Neural cell (in vitro differentiated cells): Measurements from ENCODE around the gene SPINK8. TPM values are rescaled to one million over a fixed set of nuclear protein-coding genes. Genes with fewer than 3 reads are reported as not detected.

ENCODE experiments used
- H2AFZ ChIP-seq: fragments of 200-600, 300-800 bp; sonication (generic), shearing (Covaris generic); 2 replicates; pipeline ENCODE4 v1.6.0; 2014; ENCODE audit warnings: low read depth, mild to moderate bottlenecking, antibody characterized with exemption, low read length, moderate library complexity
- H3F3A ChIP-seq: fragments of 200-600 bp; shearing (Covaris generic); 2 replicates; pipeline ENCODE4 v1.6.1; 2016; ENCODE audit warnings: mild to moderate bottlenecking, moderate library complexity, mixed read lengths, antibody characterized with exemption, low read length; ENCODE audit not compliant: insufficient read depth, poor library complexity, severe bottlenecking
- H3K27ac ChIP-seq: fragments of 200-600, 300-800 bp; sonication (generic), shearing (Covaris generic); 2 replicates; pipeline ENCODE4 v1.5.1; 2014; ENCODE audit warnings: mild to moderate bottlenecking, low read length, moderate library complexity
- H3K27me3 ChIP-seq: fragments of 300-800, 200-600 bp; sonication (generic), shearing (Covaris generic); 2 replicates; pipeline ENCODE4 v1.6.0; 2014; ENCODE audit warnings: mild to moderate bottlenecking, low read depth, low read length, moderate library complexity; ENCODE audit not compliant: insufficient read depth
- H3K36me3 ChIP-seq: fragments of 300-800, 200-600 bp; sonication (generic), shearing (Covaris generic); 2 replicates; pipeline ENCODE4 v1.5.1; 2014; ENCODE audit warnings: mild to moderate bottlenecking, antibody characterized with exemption, low read length, moderate library complexity; ENCODE audit not compliant: insufficient read depth
- H3K4me2 ChIP-seq: fragments of 300-800, 200-600 bp; sonication (generic), shearing (Covaris generic); 2 replicates; pipeline ENCODE4 v1.6.0; 2014; ENCODE audit warnings: mild to moderate bottlenecking, low read length
- H3K4me3 ChIP-seq: fragments of 300-800, 200-600 bp; sonication (generic), shearing (Covaris generic); 2 replicates; pipeline ENCODE4 v1.5.1; 2014; ENCODE audit warnings: mild to moderate bottlenecking, low read length, moderate library complexity
- H3K79me2 ChIP-seq: fragments of 200-600 bp; shearing (Covaris generic); replicated peaks from 2 replicates; pipeline ENCODE4 v1.6.0; 2014; ENCODE audit warnings: mild to moderate bottlenecking, low read length, moderate library complexity; ENCODE audit not compliant: insufficient read depth
- H3K9ac ChIP-seq: fragments of 300-800, 200-600 bp; sonication (generic), shearing (Covaris generic); 2 replicates; pipeline ENCODE4 v1.6.1; 2016; ENCODE audit warnings: mild to moderate bottlenecking, low read length, mixed read lengths
- H3K9me2 ChIP-seq: fragments of 200-600 bp; shearing (Covaris generic); 2 replicates; pipeline ENCODE4 v1.6.1; 2016; ENCODE audit warnings: mild to moderate bottlenecking, low read length, mixed read lengths; ENCODE audit not compliant: insufficient read depth
- H3K9me3 ChIP-seq: fragments of 200-600, 300-800 bp; sonication (generic), shearing (Covaris generic); 2 replicates; pipeline ENCODE4 v1.6.1; 2016; ENCODE audit warnings: mild to moderate bottlenecking, mixed run types, low read length, moderate library complexity, mixed read lengths
- H4K20me1 ChIP-seq: fragments of 200-600 bp; shearing (Covaris generic); 2 replicates; pipeline ENCODE4 v1.6.1; 2016; ENCODE audit warnings: mild to moderate bottlenecking, mixed run types; ENCODE audit not compliant: insufficient read depth
- CTCF ChIP-seq: fragments of 450-650 bp; IDR thresholded peaks from 2 replicates; pipeline ENCODE4 v1.5.1; 2014; ENCODE audit warnings: antibody characterized with exemption, mild to moderate bottlenecking, moderate library complexity; ENCODE audit not compliant: poor library complexity, severe bottlenecking
- EP300 ChIP-seq: fragments of 450-650 bp; conservative IDR thresholded peaks from 2 replicates; pipeline ENCODE4 v1.6.1; 2014; ENCODE audit warnings: antibody characterized with exemption, mild to moderate bottlenecking, moderate library complexity; ENCODE audit not compliant: poor library complexity, severe bottlenecking
- EZH2 ChIP-seq: fragments of 200-600, 300-800 bp; shearing (Covaris generic), sonication (generic); IDR thresholded peaks from 2 replicates; pipeline ENCODE4 v1.6.1; 2014; ENCODE audit warnings: antibody characterized with exemption, low read length, borderline replicate concordance, mild to moderate bottlenecking; ENCODE audit not compliant: insufficient read depth, poor library complexity, severe bottlenecking
- MXI1 ChIP-seq: fragments of 450-650 bp; conservative IDR thresholded peaks from 2 replicates; pipeline ENCODE4 v1.6.1; 2014; ENCODE audit warnings: antibody characterized with exemption, mild to moderate bottlenecking; ENCODE audit not compliant: poor library complexity, severe bottlenecking
- POLR2AphosphoS5 ChIP-seq: IDR thresholded peaks from 2 replicates; pipeline ENCODE4 v1.6.1; 2012
- RAD21 ChIP-seq: fragments of 450-650 bp; conservative IDR thresholded peaks from 2 replicates; pipeline ENCODE4 v1.6.1; 2014; ENCODE audit warnings: antibody characterized with exemption, mild to moderate bottlenecking, moderate library complexity
- REST ChIP-seq: IDR thresholded peaks from 2 replicates; pipeline ENCODE4 v1.6.1; 2012; ENCODE audit warnings: borderline replicate concordance
- SMC3 ChIP-seq: fragments of 450-650 bp; conservative IDR thresholded peaks from 2 replicates; pipeline ENCODE4 v1.6.1; 2014; ENCODE audit warnings: antibody characterized with exemption, mild to moderate bottlenecking, moderate library complexity; ENCODE audit not compliant: poor library complexity
- TAF1 ChIP-seq: IDR thresholded peaks from 2 replicates; pipeline ENCODE4 v1.6.1; 2012; ENCODE audit warnings: low read depth
- polyA plus RNA-seq: library from polyadenylated mRNA; depleted of rRNA; stranded (reverse); fragments of >200 nt; gene quantifications from 2 replicates; pipeline ENCODE4 v1.2.3, GENCODE V29; 2014

The SPINK8 gene
- polyA plus RNA-seq, 1 donor from 2014 or later, result not detected

GRCh38 chr3:48294611-48295263 is 38.7 kb downstream of the SPINK8 start:
- H3F3A ChIP-seq, result no peaks in the 10 kb centered on the region
- H3K27ac ChIP-seq, result no peak overlapping the region
- H3K9ac ChIP-seq, result no peak overlapping the region
- no peaks in the 10 kb centered on the region for H3K27me3 ChIP-seq
- no peak overlapping the region for H3K4me3 ChIP-seq
- peaks cover 3% of the 10 kb centered on the region for H3K79me2 ChIP-seq
- no peaks in the 10 kb centered on the region for H3K9me3 ChIP-seq
- peaks cover 14% of the 10 kb centered on the region for H3K36me3 ChIP-seq
- no peaks in the 10 kb centered on the region for H4K20me1 ChIP-seq
- no peak overlapping the region for H2AFZ ChIP-seq
- no peak for TF ChIP-seq MXI1
- TF ChIP-seq EZH2, result no peak
- H3K4me2 ChIP-seq, result no peak overlapping the region
- H3K9me2 ChIP-seq, result no peaks in the 10 kb centered on the region

- TF ChIP-seq POLR2AphosphoS5 (no peak), MXI1 (no peak), REST (no peak), EZH2 (no peak), SMC3 (no peak)
- Histone ChIP-seq H3K9me3 (no peaks in the 10 kb centered on the region), H3K9me2 (no peaks in the 10 kb centered on the region), H3K4me3 (no peak overlapping the region), H3K79me2 (no peaks in the 10 kb centered on the region), H3K27ac (no peak overlapping the region), H3K27me3 (no peaks in the 10 kb centered on the region), H3K4me2 (no peak overlapping the region), H3F3A (no peaks in the 10 kb centered on the region), H4K20me1 (no peaks in the 10 kb centered on the region), H3K9ac (no peak overlapping the region), H3K36me3 (peaks cover 10% of the 10 kb centered on the region), H2AFZ (no peak overlapping the region)
These were observed 43.8 kb downstream of the SPINK8 start for GRCh38 chr3:48289659-48290058.

GRCh38 chr3:48287034-48287433 is 46.4 kb downstream of the SPINK8 start:
- Histone ChIP-seq H3K9me3 (no peaks in the 10 kb centered on the region), H3K4me3 (no peak overlapping the region), H3K4me2 (no peak overlapping the region), H3K9ac (no peak overlapping the region), H2AFZ (no peak overlapping the region), H3K36me3 (no peaks in the 10 kb centered on the region), H3K27ac (no peak overlapping the region), H4K20me1 (no peaks in the 10 kb centered on the region), H3K27me3 (no peaks in the 10 kb centered on the region), H3K79me2 (no peaks in the 10 kb centered on the region), H3F3A (no peaks in the 10 kb centered on the region), H3K9me2 (no peaks in the 10 kb centered on the region)
- TF ChIP-seq EZH2 (no peak), MXI1 (no peak), REST (no peak), POLR2AphosphoS5 (no peak), EP300 (no peak), RAD21 (no peak), TAF1 (no peak), SMC3 (no peak), CTCF (no peak)
